HG03521 (cell line): ENCODE measurements around the gene SH3D19.
"Not testable (repeated sequence)": the region's sequence is repeated elsewhere in the genome, so short reads cannot be mapped to it uniquely, and the experiment has no call there.

Experiments
- ATAC-seq: cut with Tn5 transposase; IDR thresholded peaks from one replicate; pipeline ENCODE4 v1.9.1; 2021; ENCODE audit warnings: mild to moderate bottlenecking, moderate library complexity; ENCODE audit not compliant: unreplicated experiment

The SH3D19 gene

GRCh38 chr4:151284534-151285245, 40.7 kb downstream of the SH3D19 start:
- no peak for ATAC-seq

- no peak for ATAC-seq
Measured at GRCh38 chr4:151276787-151277562, 48.4 kb downstream of the SH3D19 start, which contains the start of gene PRSS48. TSS of gene PRSS48 (plus strand) at chr4:151277161. CDS start at chr4:151277173, 12 bp downstream.

- not testable (repeated sequence) for ATAC-seq
Measured at GRCh38 chr4:151268905-151269304, 56.5 kb downstream of the SH3D19 start.

DNA sequence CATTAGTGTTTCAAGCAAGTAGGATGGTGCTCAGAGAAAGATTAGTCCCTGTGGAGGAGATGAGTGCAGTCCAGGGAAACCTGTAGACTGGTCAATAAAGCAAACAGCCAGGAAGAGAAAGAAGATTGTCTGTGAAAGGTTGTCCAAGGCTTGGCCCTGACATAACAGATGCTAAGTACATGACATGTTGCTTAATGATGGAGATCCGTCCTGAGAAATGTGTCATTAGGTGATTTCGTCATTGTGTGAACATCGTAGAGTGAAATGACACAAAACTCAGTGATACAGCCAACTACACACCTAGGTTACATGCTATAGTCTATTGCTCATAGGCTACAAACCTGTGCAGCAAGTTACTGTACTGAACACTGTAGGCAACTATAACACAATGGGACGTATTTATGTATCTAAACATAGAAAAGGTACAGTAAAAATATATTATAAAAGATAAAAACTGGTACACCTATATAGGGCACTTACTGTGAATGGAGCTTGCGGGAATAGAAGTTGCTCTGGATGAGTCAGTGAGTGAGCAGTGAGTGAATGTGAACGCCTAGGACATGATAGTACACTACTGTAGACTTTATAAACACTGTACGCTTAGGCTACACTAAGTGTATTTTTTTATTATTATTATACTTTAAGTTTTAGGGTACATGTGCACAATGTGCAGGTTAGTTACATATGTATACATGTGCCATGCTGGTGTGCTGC, 57.4 kb downstream of the SH3D19 start:
- no peak for ATAC-seq

DNA sequence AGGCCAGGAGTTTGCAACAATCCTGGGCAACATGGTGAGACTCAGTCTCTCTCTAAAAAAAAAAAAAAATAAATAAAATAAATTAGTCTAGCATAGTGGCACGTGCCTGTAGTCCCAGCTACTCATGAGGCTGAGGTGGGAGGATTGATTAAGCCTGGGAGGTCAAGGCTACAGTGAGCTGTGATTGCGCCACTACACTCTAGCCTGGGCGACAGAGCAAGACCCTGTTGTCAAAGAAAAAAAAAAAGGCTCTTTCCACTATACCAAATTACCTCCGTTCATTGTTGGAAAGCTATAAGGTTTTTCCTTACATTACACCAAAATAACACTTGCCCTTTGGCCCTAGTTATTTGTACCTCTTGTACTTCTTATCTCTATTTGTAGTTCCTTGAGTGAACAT, 58.3 kb downstream of the SH3D19 start:
- no peak for ATAC-seq

GRCh38 chr4:151266497-151266896, 58.9 kb downstream of the SH3D19 start:
- ATAC-seq, result no peak

DNA sequence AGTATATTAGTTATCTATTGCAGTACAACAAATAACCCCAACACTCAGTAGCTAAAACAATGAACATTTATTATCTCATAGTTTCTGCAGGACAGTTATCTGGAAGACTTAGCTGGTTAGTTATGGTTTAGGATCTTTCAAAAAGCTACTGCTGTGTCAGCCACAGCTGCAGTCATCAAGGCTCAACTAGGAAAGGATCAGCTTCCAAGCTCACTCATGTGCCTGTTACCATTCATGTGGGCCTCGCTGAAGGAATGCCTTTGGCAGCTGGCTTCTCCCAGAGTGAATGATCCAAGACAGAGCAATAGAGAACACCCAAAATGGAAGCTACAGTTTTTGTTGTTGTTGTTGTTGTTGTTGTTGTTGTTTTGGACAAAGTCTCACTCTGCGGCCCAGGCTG, 62.0 kb downstream of the SH3D19 start:
- ATAC-seq, result no peak

GRCh38 chr4:151260526-151260925, 64.9 kb downstream of the SH3D19 start:
- ATAC-seq, result no peak

GRCh38 chr4:151259752-151260151, 65.7 kb downstream of the SH3D19 start:
- ATAC-seq, result no peak

GRCh38 chr4:151257704-151258103, 67.7 kb downstream of the SH3D19 start:
- no peak for ATAC-seq

- no peak for ATAC-seq
Measured at GRCh38 chr4:151256134-151256533, 69.3 kb downstream of the SH3D19 start.

DNA sequence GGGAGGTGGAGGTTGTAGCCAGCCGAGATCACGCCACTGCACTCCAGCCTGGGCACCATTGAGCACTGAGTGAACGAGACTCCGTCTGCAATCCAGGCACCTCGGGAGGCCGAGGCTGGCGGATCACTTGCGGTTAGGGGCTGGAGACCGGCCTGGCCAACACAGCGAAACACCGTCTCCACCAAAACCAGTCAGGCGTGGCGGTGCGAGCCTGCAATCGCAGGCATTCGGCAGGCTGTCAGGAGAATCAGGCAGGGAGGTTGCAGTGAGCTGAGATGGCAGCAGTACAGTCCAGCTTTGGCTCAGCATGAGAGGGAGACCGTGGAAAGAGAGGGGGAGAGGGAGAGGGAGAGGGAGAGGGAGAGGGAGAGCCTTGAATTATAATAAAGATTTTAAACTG, 69.7 kb downstream of the SH3D19 start:
- ATAC-seq, result not testable (repeated sequence)

GRCh38 chr4:151255226-151255625, 70.2 kb downstream of the SH3D19 start:
- not testable (repeated sequence) for ATAC-seq

DNA sequence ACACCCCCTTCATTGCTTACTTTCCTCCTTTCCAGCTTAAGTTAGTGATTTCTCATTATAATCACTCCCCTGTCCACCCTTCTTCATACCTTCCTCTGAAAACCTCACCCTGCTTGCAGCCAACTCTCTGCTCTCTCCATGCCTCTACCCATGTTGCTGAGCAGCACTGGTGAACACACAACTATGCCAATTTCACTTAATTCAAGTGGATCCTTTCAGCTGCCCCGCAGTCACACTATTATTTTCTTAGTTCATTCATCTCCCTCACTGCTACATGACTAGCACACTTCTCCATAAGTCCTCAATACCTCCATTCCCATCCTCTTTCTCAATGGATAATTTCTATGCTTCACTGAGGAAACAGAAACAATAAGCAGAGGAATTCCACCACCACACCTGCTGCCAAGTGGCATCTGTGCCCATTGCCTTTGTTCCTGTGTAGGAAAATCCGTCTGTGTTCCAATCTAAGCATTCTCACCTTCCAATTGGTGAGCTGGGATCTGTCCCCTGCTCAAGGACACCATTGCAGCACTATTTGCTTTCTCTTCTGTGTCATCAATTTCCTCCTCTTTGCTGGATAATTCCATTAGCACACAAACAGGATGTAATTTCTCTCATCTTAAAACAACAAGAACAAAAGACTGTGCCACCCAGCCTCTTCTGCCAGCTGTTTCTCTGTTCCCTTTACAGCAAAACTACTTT, 73.7 kb downstream of the SH3D19 start:
- no peak for ATAC-seq

- no peak for ATAC-seq
Measured at GRCh38 chr4:151250706-151251105, 74.7 kb downstream of the SH3D19 start.

GRCh38 chr4:151248519-151248918, 76.9 kb downstream of the SH3D19 start:
- no peak for ATAC-seq

DNA sequence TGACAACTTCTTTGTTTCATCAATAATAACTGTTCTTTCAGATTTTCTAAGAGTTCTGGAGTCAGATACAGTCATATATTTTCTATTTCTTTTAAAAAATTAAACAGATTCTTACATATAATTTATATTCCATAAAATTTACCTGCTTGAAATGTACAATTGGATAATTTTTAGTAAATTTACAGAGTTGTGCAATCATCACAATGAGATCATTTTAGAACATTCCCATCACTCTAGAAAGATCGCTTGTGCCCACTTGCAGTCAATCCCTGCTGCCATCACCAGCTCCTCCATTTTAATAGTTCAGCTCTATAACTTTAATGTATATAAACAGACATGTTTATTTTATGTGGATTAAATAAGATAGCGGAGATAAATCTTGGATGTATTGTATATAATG, 78.0 kb downstream of the SH3D19 start:
- no peak for ATAC-seq

DNA sequence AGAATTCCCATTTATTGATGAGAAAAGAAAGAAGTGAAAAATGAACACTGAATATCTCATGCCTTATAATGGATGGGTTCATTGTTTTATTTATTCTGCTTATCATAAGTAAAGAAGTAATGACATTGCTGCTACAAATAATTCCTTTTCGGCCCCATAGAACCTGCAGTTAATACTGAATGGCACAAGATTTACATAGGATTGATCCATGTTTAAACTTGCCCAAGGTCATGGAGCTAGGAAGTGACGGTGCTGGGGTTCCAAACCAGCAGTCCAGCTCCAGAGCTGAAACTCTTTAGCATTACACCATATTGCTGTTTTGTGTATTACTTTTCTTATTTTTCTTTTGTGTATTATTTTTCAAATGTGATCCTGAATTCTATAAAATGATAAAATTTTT, 78.7 kb downstream of the SH3D19 start:
- no peak for ATAC-seq

- ATAC-seq, result no peak
Measured at GRCh38 chr4:151242305-151242704, 83.1 kb downstream of the SH3D19 start.

GRCh38 chr4:151239608-151240007, 85.8 kb downstream of the SH3D19 start:
- no peak for ATAC-seq

GRCh38 chr4:151238477-151238876, 86.9 kb downstream of the SH3D19 start:
- ATAC-seq, result no peak
